SU-DHL-6 (cell line): ENCODE measurements around the gene GPRIN3.

Experiments used
- EZH2phosphoT487 ChIP-seq: fragments of 200-600 bp; sonication (generic), shearing (Covaris generic); conservative IDR thresholded peaks from 2 replicates; pipeline ENCODE4 v1.6.1; 2018; ENCODE audit warnings: mild to moderate bottlenecking, antibody characterized with exemption, low read length, moderate library complexity, mixed read lengths
- TF ChIP-seq, protein P1 (sequence below): fragments of 200-600 bp; sonication (generic); IDR thresholded peaks from one replicate; pipeline ENCODE4 v1.5.1; 2017; ENCODE audit warnings: antibody characterized with exemption, mild to moderate bottlenecking, low read length, moderate library complexity; ENCODE audit not compliant: insufficient read depth, poor library complexity, severe bottlenecking

DNA sequence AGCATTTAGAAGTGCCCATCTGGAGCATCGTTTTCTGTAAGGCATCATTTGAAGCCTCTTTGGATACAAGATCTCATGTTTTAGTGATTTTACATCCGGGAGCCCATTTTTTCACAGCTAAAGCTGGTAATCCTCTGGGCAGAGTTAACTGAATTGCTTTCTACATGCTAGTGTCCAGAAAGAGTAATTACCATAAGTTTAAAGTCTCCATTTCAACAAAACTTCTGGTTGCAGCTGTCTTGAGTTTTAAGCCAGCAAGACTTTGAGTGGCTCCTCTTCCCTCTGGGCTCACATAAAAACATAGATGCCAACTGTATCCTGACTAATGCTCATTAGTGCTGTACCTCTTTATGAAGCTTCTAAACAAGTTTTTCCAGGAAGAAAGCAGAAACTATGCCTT lies 65.4 kb downstream of the GPRIN3 start:
- TF ChIP-seq EZH2phosphoT487 = no peak
- TF ChIP-seq, protein P1, sequence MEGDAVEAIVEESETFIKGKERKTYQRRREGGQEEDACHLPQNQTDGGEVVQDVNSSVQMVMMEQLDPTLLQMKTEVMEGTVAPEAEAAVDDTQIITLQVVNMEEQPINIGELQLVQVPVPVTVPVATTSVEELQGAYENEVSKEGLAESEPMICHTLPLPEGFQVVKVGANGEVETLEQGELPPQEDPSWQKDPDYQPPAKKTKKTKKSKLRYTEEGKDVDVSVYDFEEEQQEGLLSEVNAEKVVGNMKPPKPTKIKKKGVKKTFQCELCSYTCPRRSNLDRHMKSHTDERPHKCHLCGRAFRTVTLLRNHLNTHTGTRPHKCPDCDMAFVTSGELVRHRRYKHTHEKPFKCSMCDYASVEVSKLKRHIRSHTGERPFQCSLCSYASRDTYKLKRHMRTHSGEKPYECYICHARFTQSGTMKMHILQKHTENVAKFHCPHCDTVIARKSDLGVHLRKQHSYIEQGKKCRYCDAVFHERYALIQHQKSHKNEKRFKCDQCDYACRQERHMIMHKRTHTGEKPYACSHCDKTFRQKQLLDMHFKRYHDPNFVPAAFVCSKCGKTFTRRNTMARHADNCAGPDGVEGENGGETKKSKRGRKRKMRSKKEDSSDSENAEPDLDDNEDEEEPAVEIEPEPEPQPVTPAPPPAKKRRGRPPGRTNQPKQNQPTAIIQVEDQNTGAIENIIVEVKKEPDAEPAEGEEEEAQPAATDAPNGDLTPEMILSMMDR = no peak
